Sigmoid colon (tissue), 7 donors: ENCODE data around the gene IRGC. TPM values are rescaled to one million over a fixed set of nuclear protein-coding genes. Genes with fewer than 3 reads are reported as not detected.
"Not testable (repeated sequence)": the region's sequence is repeated elsewhere in the genome, so short reads cannot be mapped to it uniquely, and the experiment has no call there.

ENCODE experiments used
- DNase-seq: peaks from one replicate; pipeline ENCODE4 v3.0.0-alpha.2; 2019
- H3K27ac ChIP-seq, 4 donors: fragments of 200-600 bp; sonication (generic); one replicate each; pipeline ENCODE4 v1.5.1; 2016 to 2019; ENCODE audit warnings: mild to moderate bottlenecking in 1 of 4
- H3K27me3 ChIP-seq, 3 donors: fragments of 200-600 bp; sonication (generic); one replicate each; pipeline ENCODE4 v1.5.1; 2019; ENCODE audit warnings: mild to moderate bottlenecking in 1 of 3
- H3K36me3 ChIP-seq, 4 donors: fragments of 200-600 bp; sonication (generic); one replicate each; pipeline ENCODE4 v1.5.1; 2016 to 2019
- H3K4me1 ChIP-seq, 4 donors: fragments of 200-600 bp; sonication (generic); one replicate each; pipeline ENCODE4 v1.5.1; 2017 to 2019
- H3K4me3 ChIP-seq, 4 donors: fragments of 200-600 bp; sonication (generic); one replicate each; pipeline ENCODE4 v1.5.1; 2017 to 2019; ENCODE audit warnings: mild to moderate bottlenecking in 2 of 4, moderate library complexity in 1 of 4
- H3K9me3 ChIP-seq, 4 donors: fragments of 200-600 bp in 3 of 4; sonication (generic) in 3 of 4; one replicate each; pipeline versions ENCODE4 v1.5.1 to v1.6.1; 2013 to 2019
- EP300 ChIP-seq, 4 donors: sonication (generic); formaldehyde crosslinking; IDR thresholded peaks; one replicate each; pipeline ENCODE4 v1.6.1; 2017; ENCODE audit warnings: antibody characterized with exemption in 4 of 4
- POLR2A ChIP-seq, 2 donors: fragments of 450-650 bp; IDR thresholded peaks; one replicate each; pipeline ENCODE4 v1.6.1; 2016; ENCODE audit warnings: antibody characterized with exemption in 2 of 2, mild to moderate bottlenecking in 2 of 2, moderate library complexity in 2 of 2
- POLR2AphosphoS5 ChIP-seq, 4 donors: sonication (generic); formaldehyde crosslinking; IDR thresholded peaks; one replicate each; pipeline ENCODE4 v1.6.1; 2017; ENCODE audit warnings: antibody characterized with exemption in 4 of 4
- WGBS, 2 donors: extraction: QIAGEN DNeasy Blood & Tissue Kit; methylation state at CpG; one replicate each; pipeline ENCODE4 v1.1.7; 2013; 5-methylcytosine and 5-hydroxymethylcytosine counted together
- intact Hi-C: fragments of 100-400 bp; cut with DNase I; formaldehyde crosslinking; loops from one replicate; pipeline ENCODE4 v1.15.1; 2023
- polyA plus RNA-seq, 3 donors: library from polyadenylated mRNA; stranded (reverse); fragments of 200-250 nt; gene quantifications; one replicate each; pipeline ENCODE4 v1.2.3, GENCODE V29; 2013
- total RNA-seq, 4 donors: library from RNA; depleted of rRNA; stranded (reverse); fragments of >200 nt; gene quantifications; one replicate each; pipeline ENCODE4 v1.1.0, GENCODE V29; 2016
- TF ChIP-seq, protein P1 (sequence below), 4 experiments: fragments of 450-650 bp in 3 of 4; fragments of 200-600 bp in 1 of 4; IDR thresholded peaks; one replicate each; pipeline ENCODE4 v1.5.1; 2016 to 2019; ENCODE audit warnings: antibody characterized with exemption in 4 of 4, mild to moderate bottlenecking in 3 of 4, moderate library complexity in 2 of 4
- donor health status: healthy with polysubstance abuse.
- donor health status: Bipolar disorder and iron deficiency.
- donor health status: healthy.

Gene IRGC
- total and polyA plus RNA-seq, 7 donors: not detected

DNA sequence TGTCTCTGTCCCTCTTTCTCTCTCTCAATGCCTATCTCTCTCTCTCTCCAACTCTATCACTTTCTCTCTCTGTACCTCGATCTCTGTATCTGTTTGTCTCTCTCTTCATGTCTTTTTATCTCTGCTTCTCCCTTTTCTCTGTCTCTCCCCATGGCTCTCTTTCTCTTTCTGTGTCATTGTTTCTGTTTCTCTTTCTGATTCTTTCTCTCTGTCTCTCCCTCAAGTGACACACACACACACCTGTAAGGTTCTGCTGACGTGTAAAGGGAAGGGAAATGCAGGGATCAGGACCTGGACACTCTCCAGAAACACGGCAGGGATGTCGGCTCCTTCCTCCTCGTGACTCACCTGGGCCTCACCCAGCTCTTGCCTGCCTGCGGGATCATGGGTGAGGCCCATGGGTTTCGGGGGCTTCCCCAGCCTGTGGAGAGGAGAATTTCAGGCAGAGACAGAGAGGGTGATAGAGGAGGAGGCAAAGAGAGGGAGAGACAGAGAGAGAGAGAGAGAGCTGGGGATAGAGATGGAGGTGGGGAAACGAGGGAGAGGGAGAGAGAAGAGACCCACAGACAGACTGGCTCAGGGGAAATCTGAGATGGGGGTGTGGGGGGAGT, 40.5 kb upstream of the IRGC start:
- Histone ChIP-seq H3K27me3 (no peaks in the 10 kb centered on the region), H3K36me3 (no peaks in the 10 kb centered on the region), H3K4me1 (peaks cover 0 to 2% (median 2%) of the 10 kb centered on the region in 4 donors), H3K4me3 (no peak overlapping the region), H3K27ac (peak overlapping the region in 1 of 4 donors; percentile 34), H3K9me3 (no peaks in the 10 kb centered on the region)
- intact Hi-C loops: no loop called here
- DNase-seq: no peak
- WGBS, 2 donors: 13 to 33% methylated on average over 8 of the region's 8 CpGs
- TF ChIP-seq EP300 (IDR thresholded peaks at IDR 0.05): no peak
- TF ChIP-seq POLR2A (IDR thresholded peaks at IDR 0.05): peak in 1 of 2 donors; percentile 37

GRCh38 chr19:43675906-43676305, 40.0 kb upstream of the IRGC start:
- H3K9me3 ChIP-seq: no peaks in the 10 kb centered on the region
- DNase-seq: no peak

GRCh38 chr19:43678512-43679261, 37.2 kb upstream of the IRGC start:
- WGBS, 2 donors: 72 to 88% methylated on average over 11 of the region's 11 CpGs
- Histone ChIP-seq H3K36me3 (no peaks in the 10 kb centered on the region), H3K4me1 (no peaks in the 10 kb centered on the region), H3K27me3 (no peaks in the 10 kb centered on the region), H3K4me3 (no peak overlapping the region), H3K9me3 (no peaks in the 10 kb centered on the region), H3K27ac (no peak overlapping the region)
- no peak for DNase-seq
- intact Hi-C loops: no loop called here
- TF ChIP-seq, protein P1, sequence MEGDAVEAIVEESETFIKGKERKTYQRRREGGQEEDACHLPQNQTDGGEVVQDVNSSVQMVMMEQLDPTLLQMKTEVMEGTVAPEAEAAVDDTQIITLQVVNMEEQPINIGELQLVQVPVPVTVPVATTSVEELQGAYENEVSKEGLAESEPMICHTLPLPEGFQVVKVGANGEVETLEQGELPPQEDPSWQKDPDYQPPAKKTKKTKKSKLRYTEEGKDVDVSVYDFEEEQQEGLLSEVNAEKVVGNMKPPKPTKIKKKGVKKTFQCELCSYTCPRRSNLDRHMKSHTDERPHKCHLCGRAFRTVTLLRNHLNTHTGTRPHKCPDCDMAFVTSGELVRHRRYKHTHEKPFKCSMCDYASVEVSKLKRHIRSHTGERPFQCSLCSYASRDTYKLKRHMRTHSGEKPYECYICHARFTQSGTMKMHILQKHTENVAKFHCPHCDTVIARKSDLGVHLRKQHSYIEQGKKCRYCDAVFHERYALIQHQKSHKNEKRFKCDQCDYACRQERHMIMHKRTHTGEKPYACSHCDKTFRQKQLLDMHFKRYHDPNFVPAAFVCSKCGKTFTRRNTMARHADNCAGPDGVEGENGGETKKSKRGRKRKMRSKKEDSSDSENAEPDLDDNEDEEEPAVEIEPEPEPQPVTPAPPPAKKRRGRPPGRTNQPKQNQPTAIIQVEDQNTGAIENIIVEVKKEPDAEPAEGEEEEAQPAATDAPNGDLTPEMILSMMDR (IDR thresholded peaks at IDR 0.05): no peak
- TF ChIP-seq EP300 (IDR thresholded peaks at IDR 0.05) (no peak), POLR2AphosphoS5 (IDR thresholded peaks at IDR 0.05) (no peak), POLR2A (IDR thresholded peaks at IDR 0.05) (no peak)

More at GRCh38 chr19:43675906-43676305, 40.0 kb upstream of the IRGC start:
- WGBS, 2 donors: 77 to 87% methylated on average over 11 of the region's 11 CpGs
- Histone ChIP-seq H3K27me3 (no peaks in the 10 kb centered on the region), H3K4me1 (no peaks in the 10 kb centered on the region), H3K4me3 (no peak overlapping the region), H3K27ac (no peak overlapping the region), H3K36me3 (no peaks in the 10 kb centered on the region)
- intact Hi-C loops: no loop called here
- TF ChIP-seq EP300 (IDR thresholded peaks at IDR 0.05): no peak
- no peak for TF ChIP-seq POLR2AphosphoS5 (IDR thresholded peaks at IDR 0.05)
- TF ChIP-seq POLR2A (IDR thresholded peaks at IDR 0.05): no peak
- TF ChIP-seq, protein P1 (IDR thresholded peaks at IDR 0.05): no peak

DNA sequence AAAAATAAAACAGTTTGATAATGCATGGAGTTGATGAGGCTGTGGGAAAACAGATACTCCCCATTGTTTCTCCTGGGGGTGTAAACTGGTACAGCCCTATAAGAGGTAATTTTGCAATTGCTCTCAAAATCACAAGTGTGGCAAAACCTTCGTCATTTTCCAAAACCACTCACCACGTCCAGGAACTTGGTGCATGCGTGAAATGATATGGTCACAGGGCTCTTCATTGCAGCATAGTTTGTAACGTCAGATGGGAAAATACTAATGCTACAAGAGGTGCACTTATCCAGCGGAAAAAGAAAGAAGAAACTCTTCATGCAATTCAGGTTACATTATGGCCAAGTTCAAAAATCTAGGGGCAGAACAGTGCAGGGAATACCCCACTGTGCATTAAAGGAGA, 34.1 kb upstream of the IRGC start:
- Histone ChIP-seq H3K9me3 (no peaks in the 10 kb centered on the region), H3K27me3 (no peaks in the 10 kb centered on the region), H3K36me3 (no peaks in the 10 kb centered on the region), H3K4me1 (no peaks in the 10 kb centered on the region), H3K27ac (no peak overlapping the region), H3K4me3 (no peak overlapping the region)
- no peak for DNase-seq
- TF ChIP-seq EP300 (IDR thresholded peaks at IDR 0.05) (no peak), POLR2A (IDR thresholded peaks at IDR 0.05) (no peak), POLR2AphosphoS5 (IDR thresholded peaks at IDR 0.05) (no peak)
- TF ChIP-seq, protein P1 (IDR thresholded peaks at IDR 0.05): no peak
- WGBS, 2 donors: 84 to 88% methylated on average over 5 of the region's 5 CpGs
- intact Hi-C loops: no loop called here

GRCh38 chr19:43682269-43682668, 33.6 kb upstream of the IRGC start:
- H3K36me3 ChIP-seq, H3K4me1 ChIP-seq, intact Hi-C loops, H3K9me3 ChIP-seq, H3K4me3 ChIP-seq, H3K27ac ChIP-seq, DNase-seq, H3K27me3 ChIP-seq: not testable (repeated sequence)
- 89 to 96% methylated on average over 5 of the region's 5 CpGs for WGBS, 2 donors
